ENCODE data around the gene ZFTA.
"Not testable (repeated sequence)": the region's sequence is repeated elsewhere in the genome, so short reads cannot be mapped to it uniquely, and the experiment has no call there.

The ZFTA gene

DNA sequence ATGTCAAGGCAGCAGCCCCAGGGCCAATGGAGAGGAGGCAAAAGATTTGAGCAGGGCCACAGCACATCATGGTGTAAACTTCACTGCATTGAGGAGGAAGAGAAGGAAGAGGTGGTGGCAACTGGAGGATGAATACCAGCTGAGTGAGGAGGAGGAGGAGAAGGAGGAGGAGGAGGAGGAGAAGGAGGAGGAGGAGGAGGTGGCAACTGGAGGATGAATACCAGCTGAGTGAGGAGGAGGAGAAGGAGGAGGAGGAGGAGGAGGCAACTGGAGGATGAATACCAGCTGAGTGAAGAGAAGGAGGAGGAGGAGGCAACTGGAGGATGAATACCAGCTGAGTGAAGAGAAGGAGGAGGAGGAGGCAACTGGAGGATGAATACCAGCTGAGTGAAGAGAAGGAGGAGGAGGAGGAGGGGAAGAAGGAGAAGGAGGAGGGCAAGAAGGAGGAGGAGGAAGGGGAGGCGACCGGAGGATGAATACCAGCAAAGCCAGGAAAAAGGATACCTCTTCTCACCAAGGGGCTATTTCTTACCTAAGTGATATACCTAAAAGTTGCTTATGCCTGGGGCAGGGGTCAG is 3.3 kb upstream of the ZFTA start:
- DNase-seq, result not testable (repeated sequence)

DNA sequence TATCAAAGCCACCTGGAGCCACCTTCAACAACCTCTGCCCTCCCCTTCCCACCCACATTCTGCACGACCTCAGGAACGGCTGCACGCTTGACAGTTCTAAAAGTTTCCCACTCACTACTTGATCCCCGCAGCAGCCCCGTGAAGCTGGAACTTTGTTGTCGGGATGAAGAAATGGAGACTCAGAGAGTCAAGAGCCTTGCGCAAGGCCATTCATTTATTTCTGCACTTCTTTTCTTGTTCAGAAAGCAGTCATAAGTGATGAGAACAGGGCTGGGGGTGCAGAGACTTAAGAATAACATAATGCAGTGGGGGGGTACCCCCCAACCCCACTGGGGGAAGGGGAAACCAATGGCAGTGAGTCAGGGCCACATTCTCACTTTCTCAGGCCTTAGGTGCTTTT is 2.2 kb upstream of the ZFTA start:
- DNase-seq, result peak; percentile 21 to 32 (median 27)

DNA sequence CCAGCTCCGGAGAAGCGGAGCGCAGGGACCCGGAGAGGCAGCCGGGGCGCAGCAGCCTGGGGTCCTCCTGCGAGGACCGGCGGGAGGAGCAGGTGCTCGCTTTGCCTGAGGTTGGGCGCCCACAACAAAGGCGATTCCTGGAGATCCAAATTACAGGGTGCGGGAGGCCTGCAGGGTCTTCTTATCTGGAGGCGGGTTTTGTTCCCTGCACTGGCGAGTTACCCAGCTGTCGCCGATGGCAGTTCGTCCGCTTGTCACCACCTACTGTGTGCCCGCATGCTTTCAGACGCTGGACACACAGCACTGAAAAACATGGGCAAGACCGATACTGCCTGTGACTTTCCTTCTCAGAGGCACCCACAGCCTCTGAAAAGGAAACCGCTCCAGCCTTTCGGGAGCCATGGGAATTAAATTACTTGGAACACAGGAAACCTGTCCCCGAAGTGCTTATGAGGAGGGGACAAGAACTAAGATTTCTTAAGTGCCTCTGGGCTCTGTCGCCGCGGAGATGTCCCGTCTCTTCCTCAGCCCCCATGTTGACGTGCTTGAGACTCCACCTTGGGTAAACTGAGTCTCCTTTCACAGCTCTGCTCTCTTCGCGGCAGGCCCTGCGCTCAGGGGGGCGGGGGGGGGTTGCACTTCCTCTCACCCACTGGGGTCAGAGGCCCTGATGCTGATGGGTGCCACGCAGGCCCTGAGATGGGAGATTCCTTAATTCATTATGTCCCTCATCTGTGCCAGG is 1.3 kb upstream of the ZFTA start:
- no peak for DNase-seq

DNA sequence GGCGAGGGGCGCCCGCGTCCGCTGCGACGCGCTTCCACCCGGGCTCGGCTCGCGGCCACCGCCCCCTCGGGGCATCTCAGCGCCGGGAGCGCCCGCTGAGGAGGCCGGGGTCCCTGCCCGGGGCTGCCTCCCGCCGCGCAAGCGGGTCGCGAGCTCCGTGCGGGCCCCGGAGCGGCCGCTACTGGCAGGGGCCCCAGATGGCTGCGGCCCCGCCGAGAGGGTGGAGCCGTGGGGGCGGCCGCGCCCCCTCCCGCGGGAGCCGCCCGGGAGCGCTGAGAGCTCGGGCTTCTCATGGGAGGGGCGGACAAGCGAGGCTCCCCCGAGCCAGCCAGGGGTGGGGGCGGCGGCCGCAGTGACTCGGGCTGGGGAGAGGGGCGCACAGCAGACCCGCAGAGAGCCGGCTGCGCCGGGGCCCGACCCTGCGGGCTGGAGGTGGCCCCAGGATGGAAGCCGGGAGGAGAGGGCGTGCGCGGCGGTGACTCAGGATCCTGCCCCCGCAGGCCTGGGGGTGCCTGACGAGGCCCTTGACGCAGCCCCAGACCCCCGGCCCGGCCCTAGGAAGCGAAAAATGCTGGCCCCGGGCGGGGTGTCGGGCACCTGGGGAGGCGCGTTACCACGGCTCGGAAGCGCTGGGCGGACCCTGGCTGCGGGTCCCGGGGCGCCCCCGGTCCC is 603 bp upstream of the ZFTA start:
- peak; percentile 37 to 63 (median 49) for DNase-seq

DNA sequence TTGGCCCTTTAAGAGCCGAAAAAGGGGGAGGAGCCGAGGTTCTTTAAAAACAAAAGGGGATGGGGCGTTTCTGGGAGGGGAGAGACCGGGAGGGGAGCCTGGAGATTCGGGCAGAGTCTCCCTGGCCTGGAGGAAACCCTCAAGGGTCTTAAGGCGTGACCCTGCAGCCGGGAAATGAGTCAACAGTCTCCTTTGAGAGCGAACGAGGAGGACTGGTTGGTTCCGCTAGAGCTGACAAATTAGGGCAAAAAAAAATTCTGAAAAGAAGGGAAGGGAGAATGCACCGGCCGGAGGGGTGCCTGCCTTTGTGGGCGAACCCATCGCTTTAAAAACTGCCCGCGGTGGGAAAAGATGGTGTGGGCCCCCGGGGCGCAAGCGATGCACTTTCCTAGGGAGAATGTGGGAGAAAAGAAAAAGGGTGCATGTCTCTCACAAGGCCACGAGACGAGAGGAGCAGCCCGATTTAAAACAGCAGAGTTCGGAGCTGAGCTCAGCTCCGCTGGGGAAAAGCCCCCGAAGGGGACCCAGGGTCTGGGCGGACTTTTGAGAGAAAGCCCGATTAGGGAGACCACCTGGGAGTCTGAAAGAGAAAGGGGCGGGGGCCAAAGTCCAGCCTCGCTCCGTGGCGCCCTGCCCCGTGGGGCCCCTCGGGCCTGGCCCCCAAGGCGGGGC is 874 bp downstream of the ZFTA start:
- peak; percentile 62 to 75 (median 69) for DNase-seq

DNA sequence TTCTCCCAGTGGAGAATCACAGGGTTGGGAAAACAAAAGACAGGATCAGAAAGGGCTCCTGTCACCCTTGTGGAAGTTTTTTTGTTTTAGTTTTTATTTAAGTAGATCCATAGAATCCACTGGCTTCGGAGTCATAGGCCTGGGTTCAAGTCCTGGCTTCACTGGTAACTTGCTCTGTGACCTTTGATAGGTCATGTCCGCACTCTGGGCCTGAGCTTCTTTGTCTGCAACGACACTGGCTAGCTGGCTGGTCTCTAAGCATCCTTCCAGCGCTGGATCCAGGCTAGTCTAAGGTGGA is 1.4 kb downstream of the ZFTA start:
- no peak for DNase-seq

DNA sequence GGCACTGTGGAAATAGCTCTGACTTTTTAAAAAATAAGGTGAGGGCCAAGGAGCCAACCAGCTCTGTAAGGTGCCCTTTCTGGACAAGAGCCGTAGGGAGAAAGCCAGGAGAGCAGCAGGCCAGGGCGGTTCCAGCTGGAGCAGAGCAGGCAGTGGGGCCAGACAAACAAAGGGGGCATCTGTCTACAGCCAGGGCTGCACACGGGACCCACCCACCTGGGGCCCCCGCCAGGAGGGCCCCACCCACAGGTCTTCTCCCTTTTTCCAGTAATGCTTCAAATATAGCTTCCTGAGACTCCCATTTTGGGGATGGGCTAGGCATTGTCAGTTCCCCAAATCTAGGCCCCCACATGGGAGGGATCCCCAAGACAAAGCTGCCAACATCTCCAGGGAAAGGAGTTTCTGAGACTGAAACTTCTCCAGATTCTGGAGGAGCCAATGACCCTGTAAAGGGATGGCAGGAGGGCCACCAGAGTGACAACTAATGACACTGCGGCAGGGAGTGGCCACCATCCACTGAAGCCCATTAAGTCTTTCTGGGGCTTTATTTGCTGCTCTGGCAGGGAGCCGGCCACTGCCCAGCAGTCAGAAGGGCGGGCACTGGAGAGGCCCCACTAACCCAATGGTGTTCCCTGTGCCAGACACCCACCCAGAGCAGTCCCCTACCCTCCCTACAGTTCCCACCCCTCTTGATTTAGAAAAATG is 1.9 kb downstream of the ZFTA start:
- no peak for DNase-seq

DNA sequence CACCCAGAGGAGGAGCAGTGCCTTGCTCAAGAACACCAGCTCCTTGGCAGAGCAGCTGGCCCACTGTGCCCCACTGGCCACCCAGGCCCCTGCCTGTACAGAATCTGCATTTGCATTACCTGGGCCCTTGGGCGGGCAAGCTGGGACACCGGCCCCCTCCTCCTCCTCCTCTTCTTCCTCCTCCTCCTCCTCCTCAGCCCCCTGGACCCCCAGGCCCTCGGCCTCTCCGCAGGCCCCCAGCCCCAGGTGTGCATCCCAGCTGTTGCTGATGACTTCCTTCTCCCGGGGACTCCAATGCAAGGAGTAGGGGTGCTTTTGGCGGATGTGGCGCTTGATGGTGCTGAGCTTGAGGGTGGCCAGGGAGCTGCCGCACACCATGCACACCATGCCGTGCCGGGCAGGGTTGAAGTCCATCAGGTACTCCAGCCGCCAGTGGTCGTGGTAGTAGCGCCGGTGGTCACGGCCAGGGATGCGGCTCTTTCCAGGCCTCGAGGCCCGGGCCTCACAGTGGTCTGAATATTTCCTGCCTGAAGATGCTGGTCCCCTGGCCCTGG is 2.8 kb downstream of the ZFTA start:
- no peak for DNase-seq

DNA sequence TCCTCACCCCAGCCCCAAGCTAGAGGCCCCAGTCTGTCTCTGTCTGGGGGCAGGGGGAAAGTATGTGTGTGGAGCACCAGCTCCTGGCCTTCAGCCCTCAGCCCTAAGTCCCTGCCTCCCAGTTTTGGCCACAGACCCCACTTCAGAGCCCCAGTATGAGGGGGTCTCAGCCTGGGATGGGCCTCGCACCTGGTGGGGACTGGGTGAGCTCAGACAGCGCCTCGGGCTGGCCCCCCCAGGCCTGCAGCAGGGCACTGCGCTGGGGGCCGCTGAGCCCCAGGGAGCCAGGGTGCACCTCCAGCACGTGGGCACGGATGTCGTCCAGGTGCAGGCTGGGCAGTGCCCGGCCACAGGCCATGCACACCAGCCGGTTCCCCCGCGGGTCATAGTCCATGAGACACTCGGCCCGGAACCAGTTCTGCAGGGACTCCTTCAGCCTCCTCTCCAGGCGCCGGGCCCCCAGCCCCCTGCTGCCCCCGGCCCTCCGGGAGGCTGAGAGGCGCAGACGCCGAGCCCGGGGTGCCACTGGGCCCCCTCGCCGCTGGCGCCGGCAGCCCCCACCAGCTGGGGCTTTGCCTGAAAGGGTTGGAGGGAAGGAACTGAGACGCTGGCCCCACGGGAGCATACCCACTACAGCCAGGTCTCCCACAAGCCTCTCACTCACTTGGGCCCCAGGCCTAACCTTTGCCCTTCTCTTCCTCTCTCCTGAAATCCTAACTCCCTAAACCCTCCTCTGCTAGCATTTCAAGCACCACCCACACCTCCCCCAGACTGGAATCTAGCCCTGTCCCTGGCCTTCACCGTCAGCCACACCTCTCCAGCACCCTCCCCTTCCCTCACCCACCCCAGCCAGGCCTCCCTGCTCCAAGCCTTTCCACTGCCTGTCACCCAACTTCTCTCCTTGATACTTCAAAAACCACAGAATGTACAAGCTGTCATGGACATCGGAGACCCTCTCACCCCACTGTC is 3.6 kb downstream of the ZFTA start:
- DNase-seq, result no peak

DNA sequence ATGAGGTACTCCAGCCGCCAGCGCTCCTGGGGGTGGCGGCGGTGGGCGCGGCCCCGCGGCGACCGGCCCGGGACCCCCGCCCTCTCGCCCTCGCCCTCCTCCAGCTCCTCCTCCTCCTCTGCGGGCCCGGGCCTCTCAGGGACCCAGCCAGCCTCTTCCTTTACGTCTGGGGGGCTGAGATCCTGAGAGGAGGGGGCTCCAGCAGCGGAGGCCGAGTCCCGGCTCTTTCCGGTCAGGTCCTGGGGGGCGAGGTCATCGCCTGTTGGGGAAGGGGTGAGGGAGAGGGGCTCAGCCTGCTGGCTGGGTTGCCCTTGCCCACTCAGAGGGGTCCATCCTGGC is 4.3 kb downstream of the ZFTA start:
- DNase-seq, result no peak

DNA sequence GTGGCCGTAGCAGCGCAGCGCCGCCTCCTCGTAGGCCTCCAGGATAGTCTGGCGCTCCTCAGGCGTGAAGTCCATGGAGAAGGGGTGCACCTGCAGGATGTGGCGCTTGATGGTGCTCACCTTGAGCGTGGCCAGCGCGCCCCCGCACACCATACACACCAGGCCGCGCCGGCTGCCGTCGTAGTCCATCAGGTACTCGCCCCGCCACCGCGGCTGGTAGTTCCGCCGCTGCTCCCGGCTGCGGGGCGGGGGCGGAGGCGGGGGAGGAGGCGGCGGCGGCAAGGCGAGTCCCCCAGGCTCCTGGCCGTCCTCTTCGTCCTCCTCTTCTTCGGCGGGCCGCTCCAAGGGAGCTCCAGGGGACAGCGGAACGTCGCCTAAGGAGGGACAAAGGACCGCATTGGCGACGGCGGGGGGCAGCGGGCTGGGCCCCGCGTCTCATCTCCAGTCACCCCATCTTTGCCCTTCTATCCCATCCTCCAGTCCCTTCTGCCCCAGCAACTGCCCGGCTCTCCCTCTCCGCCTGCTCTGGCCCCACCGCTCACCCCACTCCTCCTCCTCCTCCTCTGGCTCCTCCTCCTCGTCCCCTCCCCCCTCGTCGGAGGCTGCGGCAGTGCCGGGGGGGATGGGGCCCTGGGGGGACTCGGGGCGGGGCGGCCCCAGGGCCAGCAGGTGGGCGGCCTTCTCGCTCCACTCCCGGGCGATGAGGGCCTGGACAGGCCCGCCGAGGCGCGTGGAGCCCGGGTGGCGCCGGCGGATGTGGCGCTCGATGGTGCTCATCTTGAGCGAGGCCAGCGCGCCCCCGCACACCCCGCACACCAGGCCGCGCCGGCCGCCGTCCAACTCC is 4.9 kb downstream of the ZFTA start:
- DNase-seq, result no peak

DNA sequence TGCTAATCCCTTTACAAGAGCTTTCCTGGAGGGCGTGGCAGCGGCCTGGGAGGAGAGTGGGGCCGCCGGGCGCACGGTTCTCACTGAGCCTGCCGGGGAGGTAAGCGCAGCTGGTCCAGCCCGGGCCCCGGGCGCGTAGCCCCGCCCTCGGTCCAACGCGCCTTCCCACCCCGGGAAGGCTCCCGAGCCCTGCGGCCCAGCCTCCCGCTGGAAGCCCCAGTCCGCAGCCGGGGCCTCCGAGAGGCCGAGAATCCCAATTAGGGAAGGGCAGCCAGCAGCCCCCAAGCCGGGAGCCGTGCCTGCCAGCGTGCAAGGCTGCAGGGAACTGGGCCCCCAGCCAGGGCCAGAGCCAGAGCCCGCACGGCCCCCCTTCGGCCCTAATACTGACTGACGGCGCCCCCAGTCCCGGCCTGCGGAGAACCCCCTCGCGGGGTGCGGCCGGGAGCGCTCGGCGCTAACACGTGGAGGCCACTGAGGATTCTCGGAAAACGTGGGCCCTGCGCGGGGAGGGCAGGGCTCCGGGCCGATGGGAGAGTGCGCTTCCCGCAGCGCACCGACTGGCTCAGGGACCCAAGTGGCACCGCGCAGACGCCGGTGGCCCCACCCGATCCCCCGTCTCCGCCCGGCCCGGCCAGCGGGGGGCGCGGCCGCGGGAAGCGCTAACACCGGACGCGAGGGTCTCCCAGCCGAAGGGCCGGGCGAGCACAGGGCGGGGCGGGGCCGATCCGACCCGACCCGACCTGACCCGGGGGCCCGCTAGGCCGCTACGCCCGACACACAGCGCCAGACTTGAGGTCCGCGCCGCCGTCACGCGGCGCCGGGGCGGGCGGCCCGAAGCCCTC is 5.7 kb downstream of the ZFTA start:
- DNase-seq, result no peak

DNA sequence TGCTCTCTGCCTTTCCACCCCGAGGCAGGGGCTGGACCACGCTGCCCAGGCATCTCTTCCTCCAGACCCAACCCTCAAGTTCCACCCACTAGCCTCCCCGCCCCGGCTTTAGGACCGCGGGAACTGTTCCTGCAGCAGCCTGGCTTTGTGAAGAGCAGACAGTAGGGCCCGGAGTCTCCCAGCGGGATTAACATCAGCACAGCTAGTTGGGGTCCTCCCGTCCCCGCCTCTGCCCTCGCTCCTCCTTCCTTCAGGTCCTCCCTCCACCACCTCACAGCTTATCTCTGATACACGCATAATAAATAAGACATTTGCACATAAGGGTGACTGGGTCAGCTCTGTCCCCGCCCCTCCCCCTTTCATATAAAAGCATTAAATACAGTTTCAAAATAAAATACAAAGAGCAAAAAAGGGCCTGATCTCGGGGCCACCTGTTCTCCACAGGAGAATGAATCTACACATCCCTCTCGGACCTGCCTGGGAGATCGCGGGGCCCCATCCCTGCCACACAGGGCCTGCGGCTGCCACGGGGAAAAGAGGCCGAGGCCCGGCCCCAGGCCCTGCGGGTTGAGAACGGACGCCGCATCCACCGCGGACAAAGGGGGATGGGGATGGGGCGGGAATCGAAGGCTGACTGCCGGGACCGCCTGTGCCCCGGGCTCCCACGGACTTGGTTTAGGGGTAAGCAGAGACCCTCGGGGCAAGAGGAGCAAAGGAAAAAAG is 6.5 kb downstream of the ZFTA start:
- DNase-seq, result no peak

DNA sequence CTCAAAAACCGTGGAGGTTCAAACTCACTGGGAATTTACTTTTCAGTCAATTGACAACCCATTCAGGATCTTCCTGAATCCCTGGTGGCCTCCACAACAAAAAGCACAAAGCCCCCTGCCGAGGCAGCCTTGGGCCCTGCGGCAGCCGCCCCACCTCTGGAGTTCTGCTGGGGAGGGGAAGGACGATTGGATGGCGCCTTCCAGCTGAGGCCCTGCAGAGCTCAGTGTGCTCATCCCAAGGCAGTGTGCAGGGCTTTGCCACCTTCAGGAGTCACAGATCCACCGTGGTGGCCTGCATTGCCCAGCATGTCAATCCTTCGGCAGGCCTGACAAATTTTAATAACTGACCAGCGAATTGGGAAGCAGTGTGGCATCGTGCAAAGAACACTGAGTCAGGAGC is 7.4 kb downstream of the ZFTA start:
- DNase-seq, result no peak

DNA sequence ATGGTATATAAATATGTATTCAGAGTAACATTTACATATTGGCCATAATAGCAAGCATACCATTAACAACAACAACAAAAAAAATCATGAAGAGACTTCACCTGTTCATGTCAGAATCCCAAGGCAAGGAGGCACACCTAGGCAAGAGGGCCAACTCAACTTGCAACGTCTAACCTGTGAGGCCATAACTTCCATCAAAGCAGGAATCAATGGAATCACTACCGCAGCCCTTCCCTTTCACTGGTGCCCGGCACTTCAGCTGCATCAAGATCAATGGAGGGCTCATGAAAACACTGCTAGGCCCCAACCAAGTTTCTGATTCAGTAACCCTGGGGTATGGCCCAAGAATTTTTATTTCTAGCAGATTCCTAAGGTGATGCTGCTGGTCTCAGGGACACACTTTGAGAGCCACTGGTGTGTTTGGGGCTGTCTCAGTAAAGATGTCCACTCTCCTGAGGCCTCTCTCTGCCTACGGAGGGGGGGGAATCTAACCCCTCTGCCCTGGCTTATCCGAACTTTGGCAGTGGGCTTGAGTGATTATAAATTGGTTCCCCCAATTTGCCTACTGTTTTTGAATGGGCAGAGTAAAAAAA is 8.0 kb downstream of the ZFTA start:
- DNase-seq, result no peak

DNA sequence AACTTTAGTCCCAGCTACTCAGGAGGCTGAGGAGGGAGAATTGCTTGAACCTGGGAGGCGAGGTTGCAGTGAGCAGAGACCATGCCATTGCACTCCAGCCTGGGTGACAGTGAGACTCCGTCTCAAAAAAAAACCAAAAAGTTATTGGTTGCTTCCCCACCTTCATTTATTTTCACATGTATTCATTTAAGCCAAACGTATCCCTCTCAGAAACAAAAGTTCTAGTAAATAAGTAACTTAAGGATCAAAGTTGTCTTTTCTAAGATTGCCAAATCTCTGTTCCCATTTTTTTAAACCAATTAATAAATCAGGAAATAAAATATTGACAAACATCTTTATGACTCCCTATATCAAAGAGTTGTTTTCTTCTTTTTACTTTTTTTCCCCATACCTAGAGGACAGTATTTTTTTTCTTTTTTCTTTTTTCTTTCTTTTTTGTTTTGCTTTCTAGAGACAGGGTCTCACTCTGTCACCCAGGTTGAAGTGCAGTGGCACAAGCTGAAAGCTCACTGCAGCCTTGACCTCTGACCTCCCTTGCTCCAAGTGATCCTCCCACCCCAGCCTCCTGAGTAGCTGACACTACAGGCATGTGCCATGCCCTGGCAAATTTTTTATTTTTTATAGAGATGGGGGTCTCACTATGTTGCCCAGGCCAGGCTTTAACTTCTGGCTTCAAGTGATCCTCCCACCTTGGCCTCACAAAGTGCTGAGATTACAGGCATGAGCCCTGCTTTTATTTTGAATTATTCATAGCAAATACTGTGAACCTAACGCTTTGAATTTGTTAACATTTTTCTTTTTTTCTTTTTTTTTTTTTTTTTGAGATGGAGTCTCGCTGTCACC is 11.4 kb downstream of the ZFTA start:
- DNase-seq, result no peak

DNA sequence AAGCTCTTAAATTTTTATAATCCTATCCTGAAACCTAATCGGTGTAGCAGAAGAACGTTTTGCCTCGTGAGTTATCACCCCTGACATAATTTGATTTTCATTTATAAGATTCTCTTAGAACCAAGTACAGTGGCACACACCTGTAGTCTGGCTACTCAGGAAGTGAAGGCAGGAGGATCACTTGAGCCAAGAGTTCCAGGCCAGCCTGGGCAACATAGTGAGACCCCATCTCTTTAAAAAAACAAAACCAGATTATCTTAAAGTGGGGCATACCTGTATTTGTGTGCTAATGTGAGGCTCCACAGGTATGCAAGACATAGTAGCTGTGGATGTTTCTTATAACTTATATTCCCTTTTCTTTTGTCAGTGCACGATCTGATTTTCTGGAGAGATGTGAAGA is 19.0 kb downstream of the ZFTA start:
- DNase-seq, result no peak

DNA sequence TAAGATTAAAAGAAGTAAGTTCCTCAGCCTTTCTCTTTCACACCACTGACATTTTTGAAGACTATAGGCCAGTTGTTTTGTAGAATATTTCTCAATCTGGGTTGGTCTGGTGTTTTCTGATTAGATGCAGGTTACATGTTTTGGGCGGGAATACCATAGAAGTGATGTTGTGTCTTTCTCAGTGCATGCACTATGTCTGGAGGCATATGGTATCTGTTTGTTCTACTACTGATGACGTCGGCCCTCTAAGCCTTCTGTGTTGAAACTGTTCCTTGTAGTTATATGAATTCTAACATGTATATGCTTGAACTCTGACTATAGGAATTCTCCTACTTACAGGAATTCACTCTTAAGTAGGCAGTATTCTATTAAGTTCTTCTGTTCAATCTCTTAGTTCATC is 21.6 kb downstream of the ZFTA start:
- DNase-seq, result no peak

Data from suppressor macrophage treated with lipopolysaccharide for 1 hour (primary cell).